Suprapubic skin (tissue), 3 donors: ENCODE measurements around the gene THSD7B.

ENCODE experiments used
- POLR2AphosphoS5 ChIP-seq, 3 donors: sonication (generic); formaldehyde crosslinking; IDR thresholded peaks; one replicate each; pipeline ENCODE4 v1.6.1; 2017; ENCODE audit warnings: antibody characterized with exemption in 3 of 3
- TF ChIP-seq, protein P1 (sequence below), 2 donors: fragments of 200-600 bp in 1 of 2; fragments of 450-650 bp in 1 of 2; sonication (generic) in 1 of 2; IDR thresholded peaks; one replicate each; pipeline ENCODE4 v1.5.1; 2016 to 2019; ENCODE audit warnings: antibody characterized with exemption in 2 of 2, mild to moderate bottlenecking in 1 of 2, moderate library complexity in 1 of 2

DNA sequence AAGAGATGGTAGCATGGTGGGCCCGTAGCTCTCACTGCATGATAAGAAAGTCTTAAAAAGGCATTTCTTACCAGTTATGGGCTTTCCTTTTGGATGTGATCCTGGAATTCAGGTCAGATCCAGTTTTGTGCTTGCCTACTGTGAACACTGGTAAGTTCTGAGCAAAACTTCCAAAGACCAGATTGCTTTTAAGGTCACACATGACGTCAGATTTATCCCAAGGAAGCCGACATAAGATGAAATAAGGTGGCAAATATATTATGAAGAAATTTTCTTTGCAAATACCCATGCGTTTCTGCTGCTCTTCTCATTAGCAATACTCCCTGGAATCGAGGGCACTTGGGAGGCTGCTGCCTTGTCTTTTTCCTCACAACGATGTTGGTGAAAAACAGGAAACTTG, 782.5 kb downstream of the THSD7B start:
- TF ChIP-seq, protein P1, sequence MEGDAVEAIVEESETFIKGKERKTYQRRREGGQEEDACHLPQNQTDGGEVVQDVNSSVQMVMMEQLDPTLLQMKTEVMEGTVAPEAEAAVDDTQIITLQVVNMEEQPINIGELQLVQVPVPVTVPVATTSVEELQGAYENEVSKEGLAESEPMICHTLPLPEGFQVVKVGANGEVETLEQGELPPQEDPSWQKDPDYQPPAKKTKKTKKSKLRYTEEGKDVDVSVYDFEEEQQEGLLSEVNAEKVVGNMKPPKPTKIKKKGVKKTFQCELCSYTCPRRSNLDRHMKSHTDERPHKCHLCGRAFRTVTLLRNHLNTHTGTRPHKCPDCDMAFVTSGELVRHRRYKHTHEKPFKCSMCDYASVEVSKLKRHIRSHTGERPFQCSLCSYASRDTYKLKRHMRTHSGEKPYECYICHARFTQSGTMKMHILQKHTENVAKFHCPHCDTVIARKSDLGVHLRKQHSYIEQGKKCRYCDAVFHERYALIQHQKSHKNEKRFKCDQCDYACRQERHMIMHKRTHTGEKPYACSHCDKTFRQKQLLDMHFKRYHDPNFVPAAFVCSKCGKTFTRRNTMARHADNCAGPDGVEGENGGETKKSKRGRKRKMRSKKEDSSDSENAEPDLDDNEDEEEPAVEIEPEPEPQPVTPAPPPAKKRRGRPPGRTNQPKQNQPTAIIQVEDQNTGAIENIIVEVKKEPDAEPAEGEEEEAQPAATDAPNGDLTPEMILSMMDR (IDR thresholded peaks at IDR 0.05): no peak
- TF ChIP-seq POLR2AphosphoS5 (IDR thresholded peaks at IDR 0.05): no peak
